ENCODE results near the gene GALNT18. TPM values are rescaled to one million over a fixed set of nuclear protein-coding genes. Genes with fewer than 3 reads are reported as not detected.

Gene GALNT18
- total RNA-seq, 1 experiment from 2014 or later: 9.2 TPM

DNA sequence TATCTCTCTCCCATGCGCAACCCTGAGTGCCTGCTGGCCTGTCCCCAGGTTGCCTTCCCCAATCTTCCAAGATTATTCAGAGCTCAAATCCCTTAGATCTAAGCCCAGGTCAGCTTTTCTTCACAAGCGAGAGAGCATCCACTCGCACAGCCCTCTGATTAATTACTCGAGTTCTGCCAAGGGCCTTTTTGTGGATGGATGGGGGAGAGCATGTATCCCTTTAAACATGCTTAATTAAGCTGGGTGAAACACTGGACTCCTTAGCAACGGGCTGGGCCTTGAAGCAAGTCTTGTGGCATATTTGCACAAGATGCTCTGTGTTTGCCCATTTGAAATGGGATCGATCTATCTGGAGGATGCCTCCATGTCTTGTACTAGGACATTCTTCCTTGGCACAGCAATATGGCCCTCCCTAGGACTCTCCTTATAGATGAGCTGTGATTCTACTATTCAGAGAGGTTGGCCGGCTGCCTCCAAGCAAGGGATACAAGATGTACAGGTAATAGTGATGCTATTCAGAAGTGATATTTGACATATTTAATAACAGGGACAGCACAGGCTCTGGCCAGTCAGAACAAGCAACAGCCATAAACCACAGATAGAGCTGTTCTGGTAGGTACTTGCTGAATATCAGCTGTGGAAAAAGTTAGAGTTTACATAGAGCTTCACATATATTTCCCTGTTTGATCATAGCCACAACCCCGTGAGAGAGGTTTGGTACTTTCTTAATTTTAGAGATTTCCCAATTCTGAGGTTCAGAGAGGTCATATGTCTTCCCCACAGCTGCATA, 394.3 kb downstream of the GALNT18 start:
- H3K9me3 Mint-ChIP-seq (ENCODE audit: low read depth, unreplicated experiment): no peaks in the 10 kb centered on the region
- no peaks in the 10 kb centered on the region for H3K36me3 Mint-ChIP-seq (ENCODE audit: insufficient read depth, unreplicated experiment)
- intact Hi-C loops (cut with micrococcal nuclease; ENCODE audit: unreplicated experiment): no loop called here
- DNase-seq: no peak
- no peak overlapping the region for H3K4me3 Mint-ChIP-seq (ENCODE audit: low read depth, unreplicated experiment)
- H3K4me1 Mint-ChIP-seq (ENCODE audit: low read depth, unreplicated experiment): no peaks in the 10 kb centered on the region
- CTCF ChIA-PET: no interaction called here
- peaks cover 31% of the 10 kb centered on the region for H3K27me3 Mint-ChIP-seq (ENCODE audit: unreplicated experiment)
- TF ChIP-seq, protein P1, sequence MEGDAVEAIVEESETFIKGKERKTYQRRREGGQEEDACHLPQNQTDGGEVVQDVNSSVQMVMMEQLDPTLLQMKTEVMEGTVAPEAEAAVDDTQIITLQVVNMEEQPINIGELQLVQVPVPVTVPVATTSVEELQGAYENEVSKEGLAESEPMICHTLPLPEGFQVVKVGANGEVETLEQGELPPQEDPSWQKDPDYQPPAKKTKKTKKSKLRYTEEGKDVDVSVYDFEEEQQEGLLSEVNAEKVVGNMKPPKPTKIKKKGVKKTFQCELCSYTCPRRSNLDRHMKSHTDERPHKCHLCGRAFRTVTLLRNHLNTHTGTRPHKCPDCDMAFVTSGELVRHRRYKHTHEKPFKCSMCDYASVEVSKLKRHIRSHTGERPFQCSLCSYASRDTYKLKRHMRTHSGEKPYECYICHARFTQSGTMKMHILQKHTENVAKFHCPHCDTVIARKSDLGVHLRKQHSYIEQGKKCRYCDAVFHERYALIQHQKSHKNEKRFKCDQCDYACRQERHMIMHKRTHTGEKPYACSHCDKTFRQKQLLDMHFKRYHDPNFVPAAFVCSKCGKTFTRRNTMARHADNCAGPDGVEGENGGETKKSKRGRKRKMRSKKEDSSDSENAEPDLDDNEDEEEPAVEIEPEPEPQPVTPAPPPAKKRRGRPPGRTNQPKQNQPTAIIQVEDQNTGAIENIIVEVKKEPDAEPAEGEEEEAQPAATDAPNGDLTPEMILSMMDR (IDR thresholded peaks at IDR 0.05; ENCODE audit: unreplicated experiment): no peak
- BruUV-seq (replicated peaks): no TSS peak
- H3K27ac Mint-ChIP-seq (ENCODE audit: unreplicated experiment): no peak overlapping the region

Small RNAs within 50 kb of the gene (microRNA-seq; reads per million reads assigned to microRNA genes)
- gene MIR4299: not detected

Other genes with a start within 250 kb of the GALNT18 start
- gene USP47, start 220.0 kb upstream of the GALNT18 start, total RNA-seq (2022): 37.5 and 40.8 TPM in 2 replicates

Data from Calu3 (cell line).